WTC11 (cell line): Measurements from ENCODE around the gene PINK1.

ENCODE experiments used
- CTCF ChIP-seq: fragments of 200-600 bp; IDR thresholded peaks from 2 replicates; pipeline ENCODE4 v1.8.0; 2022; ENCODE audit warnings: antibody characterized with exemption
- ETV6 ChIP-seq: sonication (generic); formaldehyde crosslinking; IDR thresholded peaks from 2 replicates; pipeline ENCODE4 v1.8.1; 2022; ENCODE audit warnings: mild to moderate bottlenecking, missing genetic modification reagents
- MXD4 ChIP-seq: fragments of 250-450 bp; sonication (Bioruptor Pico); IDR thresholded peaks from 2 replicates; pipeline ENCODE4 v1.8.0; 2021; ENCODE audit warnings: mild to moderate bottlenecking, moderate library complexity, borderline replicate concordance
- ZNF121 ChIP-seq: sonication (generic); formaldehyde crosslinking; IDR thresholded peaks from 2 replicates; pipeline ENCODE4 v1.8.0; 2023; ENCODE audit warnings: missing genetic modification reagents
- ZNF263 ChIP-seq: sonication (generic); formaldehyde crosslinking; IDR thresholded peaks from 2 replicates; pipeline ENCODE4 v1.8.1; 2022; ENCODE audit warnings: low read depth, mild to moderate bottlenecking, moderate library complexity, missing genetic modification reagents

GRCh38 chr1:20686883-20687725 lies 53.8 kb downstream of the PINK1 start:
- TF ChIP-seq MXD4 (CRISPR knock-in tag) (no peak), CTCF (no peak), ZNF263 (CRISPR knock-in tag) (no peak), ETV6 (no peak), ZNF121 (CRISPR knock-in tag) (no peak)
